PFSK-1 (cell line): Measurements from ENCODE around the gene NCAPH2.
A peak's percentile ranks its signal among the peaks of the same experiment; 100 is the strongest.

Experiments
- FOXP2 ChIP-seq: optimal IDR thresholded peaks from 2 replicates; pipeline ENCODE3; 2011; ENCODE audit warnings: borderline replicate concordance, control low read depth, inconsistent platforms; ENCODE audit not compliant: insufficient read depth; ENCODE audit errors: extremely low read length, extremely low read depth
- POLR2AphosphoS5 ChIP-seq: IDR thresholded peaks from 2 replicates; pipeline ENCODE4 v1.6.1; 2012; ENCODE audit warnings: low read depth, mild to moderate bottlenecking, control low read depth, low read length, moderate library complexity
- SIN3A ChIP-seq: IDR thresholded peaks from 2 replicates; pipeline ENCODE4 v1.6.1; 2012; ENCODE audit warnings: mild to moderate bottlenecking, low read length, moderate library complexity, borderline replicate concordance; ENCODE audit not compliant: insufficient read depth
- TAF1 ChIP-seq: IDR thresholded peaks from 2 replicates; pipeline ENCODE4 v1.6.1; 2012; ENCODE audit warnings: low read length, control low read depth, borderline replicate concordance; ENCODE audit not compliant: insufficient read depth
- TF ChIP-seq, protein P1 (sequence below), 2 experiments: IDR thresholded peaks; 2 replicates each; pipeline versions ENCODE4 v1.6.1 to v1.8.0; 2011 to 2012; ENCODE audit warnings: low read depth in 2 of 2, low read length in 2 of 2, control low read depth in 1 of 2, inconsistent platforms in 1 of 2, mild to moderate bottlenecking in 1 of 2, moderate library complexity in 1 of 2; ENCODE audit not compliant: insufficient read depth in 1 of 2

NCAPH2 gene

GRCh38 chr22:50526834-50527801 is 19.1 kb downstream of the NCAPH2 start:
- peak; percentile 46; the same call in 1 of the 2 replicates for TF ChIP-seq POLR2AphosphoS5
- TF ChIP-seq TAF1 = no peak

GRCh38 chr22:50527921-50528681 is 20.1 kb downstream of the NCAPH2 start:
- no peak for TF ChIP-seq POLR2AphosphoS5
- TF ChIP-seq, protein P1, sequence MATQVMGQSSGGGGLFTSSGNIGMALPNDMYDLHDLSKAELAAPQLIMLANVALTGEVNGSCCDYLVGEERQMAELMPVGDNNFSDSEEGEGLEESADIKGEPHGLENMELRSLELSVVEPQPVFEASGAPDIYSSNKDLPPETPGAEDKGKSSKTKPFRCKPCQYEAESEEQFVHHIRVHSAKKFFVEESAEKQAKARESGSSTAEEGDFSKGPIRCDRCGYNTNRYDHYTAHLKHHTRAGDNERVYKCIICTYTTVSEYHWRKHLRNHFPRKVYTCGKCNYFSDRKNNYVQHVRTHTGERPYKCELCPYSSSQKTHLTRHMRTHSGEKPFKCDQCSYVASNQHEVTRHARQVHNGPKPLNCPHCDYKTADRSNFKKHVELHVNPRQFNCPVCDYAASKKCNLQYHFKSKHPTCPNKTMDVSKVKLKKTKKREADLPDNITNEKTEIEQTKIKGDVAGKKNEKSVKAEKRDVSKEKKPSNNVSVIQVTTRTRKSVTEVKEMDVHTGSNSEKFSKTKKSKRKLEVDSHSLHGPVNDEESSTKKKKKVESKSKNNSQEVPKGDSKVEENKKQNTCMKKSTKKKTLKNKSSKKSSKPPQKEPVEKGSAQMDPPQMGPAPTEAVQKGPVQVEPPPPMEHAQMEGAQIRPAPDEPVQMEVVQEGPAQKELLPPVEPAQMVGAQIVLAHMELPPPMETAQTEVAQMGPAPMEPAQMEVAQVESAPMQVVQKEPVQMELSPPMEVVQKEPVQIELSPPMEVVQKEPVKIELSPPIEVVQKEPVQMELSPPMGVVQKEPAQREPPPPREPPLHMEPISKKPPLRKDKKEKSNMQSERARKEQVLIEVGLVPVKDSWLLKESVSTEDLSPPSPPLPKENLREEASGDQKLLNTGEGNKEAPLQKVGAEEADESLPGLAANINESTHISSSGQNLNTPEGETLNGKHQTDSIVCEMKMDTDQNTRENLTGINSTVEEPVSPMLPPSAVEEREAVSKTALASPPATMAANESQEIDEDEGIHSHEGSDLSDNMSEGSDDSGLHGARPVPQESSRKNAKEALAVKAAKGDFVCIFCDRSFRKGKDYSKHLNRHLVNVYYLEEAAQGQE (IDR thresholded peaks at IDR 0.05; ENCODE audit: insufficient read depth in 1 of 2, low read depth in 2 of 2, low read length in 2 of 2) = no peak
- no peak for TF ChIP-seq TAF1
- no peak for TF ChIP-seq FOXP2
- TF ChIP-seq SIN3A = no peak

DNA sequence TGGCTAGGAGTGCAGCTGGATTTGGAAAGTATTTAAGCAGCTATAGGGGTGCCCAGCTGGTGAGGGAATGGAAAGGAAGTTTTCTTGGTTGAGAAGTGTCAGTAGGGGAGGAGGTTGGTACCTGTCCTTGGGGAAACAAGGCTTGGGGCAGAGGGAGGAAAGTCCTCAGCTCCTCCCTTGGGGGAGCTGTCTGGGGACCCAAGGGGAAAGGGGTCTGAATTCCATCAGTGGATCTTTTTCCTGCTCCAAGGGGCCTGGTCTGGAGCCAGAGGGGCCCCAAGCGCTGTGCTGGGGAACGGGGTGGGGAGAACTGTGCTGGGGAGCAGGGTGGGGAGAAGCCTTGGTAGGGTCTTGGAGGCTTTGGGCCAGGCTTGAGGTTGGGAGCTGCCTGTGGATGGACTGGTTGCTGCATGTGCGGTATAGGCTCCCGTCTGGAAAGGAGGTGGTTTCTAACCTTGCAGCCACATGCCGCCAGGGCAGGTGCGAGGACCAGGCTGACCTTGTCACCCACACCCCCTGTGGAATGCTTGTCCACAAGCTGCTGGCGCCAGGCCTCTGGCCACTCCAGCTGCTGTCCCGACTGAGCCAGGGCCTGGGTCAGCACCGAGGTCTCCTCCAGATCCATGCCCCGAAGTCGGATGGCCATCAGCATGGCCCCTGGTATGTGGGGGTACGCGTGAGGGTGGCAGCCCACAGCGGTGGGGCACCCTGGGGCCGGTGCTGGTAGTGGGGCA is 20.8 kb downstream of the NCAPH2 start:
- TF ChIP-seq FOXP2 (no peak), SIN3A (no peak), POLR2AphosphoS5 (no peak), TAF1 (no peak)
- TF ChIP-seq, protein P1 (IDR thresholded peaks at IDR 0.05; ENCODE audit: insufficient read depth in 1 of 2, low read depth in 2 of 2, low read length in 2 of 2) = no peak

GRCh38 chr22:50529416-50529896 is 21.4 kb downstream of the NCAPH2 start:
- no peak for TF ChIP-seq FOXP2
- TF ChIP-seq POLR2AphosphoS5 = no peak
- no peak for TF ChIP-seq TAF1
- TF ChIP-seq, protein P1 (IDR thresholded peaks at IDR 0.05; ENCODE audit: insufficient read depth in 1 of 2, low read depth in 2 of 2, low read length in 2 of 2) = no peak
- no peak for TF ChIP-seq SIN3A
